HepG2 (cell line): ENCODE results near the gene BRCA1. TPM values are rescaled to one million over a fixed set of nuclear protein-coding genes. Genes with fewer than 3 reads are reported as not detected.
A peak's percentile ranks its signal among the peaks of the same experiment; 100 is the strongest.

Experiments
- MTA1 ChIP-seq: sonication (generic); formaldehyde crosslinking; IDR thresholded peaks from 2 replicates; pipeline ENCODE4 v1.4.0; 2020; ENCODE audit warnings: missing genetic modification reagents, mild to moderate bottlenecking, borderline replicate concordance
- ZBTB40 ChIP-seq, 2 experiments: fragments of 450-650 bp in 1 of 2; sonication (generic) in 1 of 2; formaldehyde crosslinking in 1 of 2; IDR thresholded peaks; 2 replicates each; pipeline versions ENCODE4 v1.6.1 to v1.8.0; 2016 to 2022; ENCODE audit warnings: antibody characterized with exemption in 1 of 2, mild to moderate bottlenecking in 1 of 2, missing genetic modification reagents in 1 of 2
- ZKSCAN8 ChIP-seq: IDR thresholded peaks from 2 replicates; pipeline ENCODE4 v1.6.1; 2016; ENCODE audit warnings: borderline replicate concordance, missing genetic modification reagents, missing compliant biosample characterization
- ZNF564 ChIP-seq: sonication (generic); formaldehyde crosslinking; IDR thresholded peaks from 2 replicates; pipeline ENCODE4 v1.8.1; 2023; ENCODE audit warnings: mild to moderate bottlenecking, missing genetic modification reagents
- ZNF646 ChIP-seq: sonication (generic); formaldehyde crosslinking; IDR thresholded peaks from 2 replicates; pipeline ENCODE4 v1.9.0; 2021; ENCODE audit warnings: mild to moderate bottlenecking, missing genetic modification reagents
- ZNF776 ChIP-seq: sonication (generic); formaldehyde crosslinking; IDR thresholded peaks from 2 replicates; pipeline ENCODE4 v1.4.0; 2020; ENCODE audit warnings: mild to moderate bottlenecking, missing genetic modification reagents
- polyA plus RNA-seq, 8 experiments: library from polyadenylated mRNA; depleted of rRNA in 3 of 8; stranded (reverse) in 7 of 8; unstranded in 1 of 8; fragments of >200 nt; fragmentation: Illumina TruSeq in 4 of 8; extraction: Trizol in 4 of 8; gene quantifications; 2 replicates each; pipeline versions ENCODE4 v1.2.1 to v1.2.3, GENCODE V29; 2011 to 2016; ENCODE audit warnings: low read depth in 4 of 8, missing spikeins in 1 of 8, mixed read lengths in 1 of 8; ENCODE audit not compliant: insufficient read depth in 1 of 8
- total RNA-seq, 5 experiments: library from RNA; depleted of rRNA; stranded (reverse); fragments of >200 nt; fragmentation: Illumina TruSeq; extraction: Trizol; gene quantifications; 2 replicates each; pipeline ENCODE4 v1.2.3, GENCODE V29; 2016; ENCODE audit warnings: low read depth in 1 of 5
- TF ChIP-seq, protein P1 (sequence below): sonication (generic); formaldehyde crosslinking; IDR thresholded peaks from 2 replicates; pipeline ENCODE4 v1.5.1; 2020; ENCODE audit warnings: missing genetic modification reagents, mild to moderate bottlenecking, borderline replicate concordance
- TF ChIP-seq, protein P2 (sequence below): sonication (generic); formaldehyde crosslinking; IDR thresholded peaks from 2 replicates; pipeline ENCODE4 v1.8.1; 2023; ENCODE audit warnings: missing genetic modification reagents, mild to moderate bottlenecking, borderline replicate concordance

BRCA1 gene
- total and polyA plus RNA-seq, 2 of the 13 experiments (the other 11 are each of a cell fraction or from before 2014, with no cell fraction given) = 13.3 to 37.5 TPM

DNA sequence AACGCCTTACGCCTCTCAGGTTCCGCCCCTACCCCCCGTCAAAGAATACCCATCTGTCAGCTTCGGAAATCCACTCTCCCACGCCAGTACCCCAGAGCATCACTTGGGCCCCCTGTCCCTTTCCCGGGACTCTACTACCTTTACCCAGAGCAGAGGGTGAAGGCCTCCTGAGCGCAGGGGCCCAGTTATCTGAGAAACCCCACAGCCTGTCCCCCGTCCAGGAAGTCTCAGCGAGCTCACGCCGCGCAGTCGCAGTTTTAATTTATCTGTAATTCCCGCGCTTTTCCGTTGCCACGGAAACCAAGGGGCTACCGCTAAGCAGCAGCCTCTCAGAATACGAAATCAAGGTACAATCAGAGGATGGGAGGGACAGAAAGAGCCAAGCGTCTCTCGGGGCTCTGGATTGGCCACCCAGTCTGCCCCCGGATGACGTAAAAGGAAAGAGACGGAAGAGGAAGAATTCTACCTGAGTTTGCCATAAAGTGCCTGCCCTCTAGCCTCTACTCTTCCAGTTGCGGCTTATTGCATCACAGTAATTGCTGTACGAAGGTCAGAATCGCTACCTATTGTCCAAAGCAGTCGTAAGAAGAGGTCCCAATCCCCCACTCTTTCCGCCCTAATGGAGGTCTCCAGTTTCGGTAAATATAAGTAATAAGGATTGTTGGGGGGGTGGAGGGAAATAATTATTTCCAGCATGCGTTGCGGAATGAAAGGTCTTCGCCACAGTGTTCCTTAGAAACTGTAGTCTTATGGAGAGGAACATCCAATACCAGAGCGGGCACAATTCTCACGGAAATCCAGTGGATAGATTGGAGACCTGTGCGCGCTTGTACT, at the start of gene BRCA1 (continued):
- peak; percentile 19; the same call in 1 of the 2 replicates for TF ChIP-seq ZBTB40 (IDR thresholded peaks at IDR 0.05)
- TF ChIP-seq ZBTB40 (CRISPR knock-in tag; IDR thresholded peaks at IDR 0.05) = no peak; the same call in 1 of the 2 replicates
- peak; percentile 48; the same call in 1 of the 2 replicates for TF ChIP-seq MTA1
- 0 out of 2 replicates have a peak, but pooled peaks have one; percentile 24 for TF ChIP-seq ZKSCAN8 (CRISPR knock-in tag)
- no peak for TF ChIP-seq ZNF646 (CRISPR knock-in tag)
- TF ChIP-seq, protein P1, sequence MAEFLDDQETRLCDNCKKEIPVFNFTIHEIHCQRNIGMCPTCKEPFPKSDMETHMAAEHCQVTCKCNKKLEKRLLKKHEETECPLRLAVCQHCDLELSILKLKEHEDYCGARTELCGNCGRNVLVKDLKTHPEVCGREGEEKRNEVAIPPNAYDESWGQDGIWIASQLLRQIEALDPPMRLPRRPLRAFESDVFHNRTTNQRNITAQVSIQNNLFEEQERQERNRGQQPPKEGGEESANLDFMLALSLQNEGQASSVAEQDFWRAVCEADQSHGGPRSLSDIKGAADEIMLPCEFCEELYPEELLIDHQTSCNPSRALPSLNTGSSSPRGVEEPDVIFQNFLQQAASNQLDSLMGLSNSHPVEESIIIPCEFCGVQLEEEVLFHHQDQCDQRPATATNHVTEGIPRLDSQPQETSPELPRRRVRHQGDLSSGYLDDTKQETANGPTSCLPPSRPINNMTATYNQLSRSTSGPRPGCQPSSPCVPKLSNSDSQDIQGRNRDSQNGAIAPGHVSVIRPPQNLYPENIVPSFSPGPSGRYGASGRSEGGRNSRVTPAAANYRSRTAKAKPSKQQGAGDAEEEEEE (CRISPR knock-in tag) = no peak; the same call in 1 of the 2 replicates
- TF ChIP-seq ZNF776 (CRISPR knock-in tag) = no peak
- TF ChIP-seq, protein P2, sequence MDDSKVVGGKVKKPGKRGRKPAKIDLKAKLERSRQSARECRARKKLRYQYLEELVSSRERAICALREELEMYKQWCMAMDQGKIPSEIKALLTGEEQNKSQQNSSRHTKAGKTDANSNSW = no peak
- no peak for TF ChIP-seq ZNF564 (CRISPR knock-in tag)
